Bronchial epithelial cell (primary cell): Measurements from ENCODE around the gene SCARF2. TPM values are rescaled to one million over a fixed set of nuclear protein-coding genes. Genes with fewer than 3 reads are reported as not detected.
A peak's percentile ranks its signal among the peaks of the same experiment; 100 is the strongest.
"Not testable (repeated sequence)": the region's sequence is repeated elsewhere in the genome, so short reads cannot be mapped to it uniquely, and the experiment has no call there.

ENCODE experiments used
- DNase-seq: peaks from one replicate; pipeline ENCODE4 v3.0.0-alpha.2; 2010; ENCODE audit warnings: low read depth
- FAIRE-seq: peaks from 2 replicates; lab custom pipeline; 2011; peaks lifted over from hg19 to GRCh38; lab: Jason Lieb, UNC
- H3K27me3 ChIP-seq: 2 replicates; pipeline ENCODE4 v1.5.1; 2011; ENCODE audit warnings: low read length; ENCODE audit not compliant: control insufficient read depth, insufficient read depth
- H3K36me3 ChIP-seq: 2 replicates; pipeline ENCODE4 v1.5.1; 2011; ENCODE audit warnings: low read length; ENCODE audit not compliant: control insufficient read depth, insufficient read depth
- H3K4me3 ChIP-seq: 2 replicates; pipeline ENCODE4 v1.5.1; 2011; ENCODE audit warnings: mild to moderate bottlenecking, low read depth, low read length, control low read depth
- CTCF ChIP-seq: IDR thresholded peaks from 2 replicates; pipeline ENCODE4 v1.5.1; 2011; ENCODE audit warnings: mild to moderate bottlenecking, moderate library complexity, low read length, control low read depth, inconsistent platforms; ENCODE audit not compliant: insufficient read depth, severe bottlenecking
- total RNA-seq: library from RNA; depleted of rRNA; stranded (reverse); fragments of >200 nt; gene quantifications from 2 replicates; pipeline ENCODE4 v1.2.1, GENCODE V29; 2014

SCARF2 gene
- total RNA-seq, 1 donor from 2014 or later, result 0.53 TPM

DNA sequence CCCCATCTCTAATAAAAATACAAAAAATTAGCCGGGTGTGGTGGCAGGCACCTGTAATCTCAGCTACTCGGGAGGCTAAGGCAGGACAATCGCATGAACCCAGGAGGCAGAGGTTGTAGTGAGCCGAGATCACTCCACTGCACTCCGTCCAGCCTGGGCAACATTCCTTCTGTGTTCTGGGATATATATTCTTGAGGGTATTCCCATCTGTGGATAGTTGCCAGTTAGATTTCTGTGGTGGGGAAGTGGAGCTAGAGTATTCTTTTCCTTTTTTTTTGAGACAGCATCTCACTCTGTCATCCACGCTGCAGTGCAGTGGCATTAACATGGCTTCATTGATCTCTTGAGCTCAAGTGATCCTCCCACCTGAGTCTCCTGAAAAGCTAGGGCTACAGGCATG, 52.8 kb downstream of the SCARF2 start:
- DNase-seq, result no peak
- Histone ChIP-seq H3K36me3 (no peaks in the 10 kb centered on the region), H3K4me3 (no peak overlapping the region), H3K27me3 (no peaks in the 10 kb centered on the region)
- no peak for FAIRE-seq
- TF ChIP-seq CTCF, result no peak

- Histone ChIP-seq H3K36me3 (no peaks in the 10 kb centered on the region), H3K4me3 (no peak overlapping the region), H3K27me3 (no peaks in the 10 kb centered on the region)
- FAIRE-seq (no peak), DNase-seq (no peak)
- TF ChIP-seq CTCF, result no peak
Measured at GRCh38 chr22:20384171-20384570, 53.5 kb downstream of the SCARF2 start.

DNA sequence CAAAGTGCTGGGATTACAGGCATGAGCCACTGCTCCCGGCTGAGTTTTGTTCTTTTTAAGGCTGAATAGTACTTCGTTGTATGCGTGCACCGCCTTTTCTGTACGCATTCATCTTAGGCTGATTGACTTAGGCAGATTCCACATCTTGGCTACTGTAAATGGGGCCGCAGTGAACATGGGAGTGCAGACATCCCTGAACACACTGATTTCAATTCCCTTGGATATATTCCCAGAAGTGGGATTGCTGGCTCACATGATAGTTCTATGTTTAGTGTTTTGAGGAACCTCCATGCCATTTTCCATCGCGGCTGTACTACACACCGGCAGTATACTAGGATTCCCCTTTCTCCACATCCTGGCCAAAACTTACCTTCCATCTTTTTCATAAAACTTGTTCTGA, 54.1 kb downstream of the SCARF2 start:
- Histone ChIP-seq H3K36me3 (no peaks in the 10 kb centered on the region), H3K27me3 (no peaks in the 10 kb centered on the region), H3K4me3 (no peak overlapping the region)
- no peak for TF ChIP-seq CTCF
- DNase-seq, result no peak
- no peak for FAIRE-seq

- FAIRE-seq (no peak), DNase-seq (peak; percentile 61)
- Histone ChIP-seq H3K27me3 (no peaks in the 10 kb centered on the region), H3K36me3 (no peaks in the 10 kb centered on the region), H3K4me3 (no peak overlapping the region)
- no peak for TF ChIP-seq CTCF
Measured at GRCh38 chr22:20380486-20380885, 57.1 kb downstream of the SCARF2 start.

DNA sequence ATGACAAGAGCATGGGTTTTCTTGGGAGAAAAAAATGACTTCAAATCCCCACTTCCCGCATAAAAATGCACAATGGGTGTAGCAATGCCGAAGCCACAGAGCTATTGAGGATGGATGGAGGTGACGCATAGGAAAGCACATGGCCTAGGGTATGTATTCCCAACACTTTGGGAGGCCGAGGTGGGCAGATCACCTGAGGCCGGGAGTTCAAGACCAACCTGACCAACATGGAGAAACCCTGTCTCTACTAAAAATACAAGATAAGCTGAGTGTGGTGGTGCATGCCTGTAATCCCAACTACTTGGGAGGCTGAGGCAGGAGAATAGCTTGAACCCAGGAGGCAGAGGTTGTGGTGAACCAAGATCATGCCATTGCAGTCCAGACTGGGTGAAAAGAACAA, 58.9 kb downstream of the SCARF2 start:
- not testable (repeated sequence) for H3K36me3 ChIP-seq, H3K4me3 ChIP-seq, FAIRE-seq, H3K27me3 ChIP-seq, DNase-seq

- Histone ChIP-seq H3K4me3 (no peak overlapping the region), H3K36me3 (no peaks in the 10 kb centered on the region), H3K27me3 (no peaks in the 10 kb centered on the region)
- TF ChIP-seq CTCF, result no peak
- DNase-seq (no peak), FAIRE-seq (no peak)
Measured at GRCh38 chr22:20378110-20378509, 59.5 kb downstream of the SCARF2 start.

DNA sequence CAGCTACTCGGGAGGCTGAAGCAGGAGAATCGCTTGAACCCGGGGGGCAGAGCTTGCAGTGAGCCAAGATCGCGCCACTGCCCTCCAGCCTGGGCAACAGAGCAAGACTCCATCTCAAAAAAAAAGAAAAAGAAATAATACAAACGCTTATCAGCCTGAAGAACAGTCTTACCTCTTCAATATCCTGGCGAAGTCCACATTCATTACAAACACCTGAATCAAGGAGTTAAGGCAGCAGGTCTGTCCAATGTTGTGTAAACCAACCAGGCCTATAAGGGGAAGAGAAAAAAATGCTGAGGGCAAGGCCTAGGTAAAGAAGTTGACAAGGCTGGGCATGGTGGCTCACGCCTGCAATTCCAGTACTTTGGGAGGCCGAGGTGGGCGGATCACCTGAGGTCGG, 60.6 kb downstream of the SCARF2 start:
- not testable (repeated sequence) for H3K36me3 ChIP-seq, H3K27me3 ChIP-seq, DNase-seq, H3K4me3 ChIP-seq, FAIRE-seq

- not testable (repeated sequence) for FAIRE-seq, H3K27me3 ChIP-seq, H3K4me3 ChIP-seq, H3K36me3 ChIP-seq, DNase-seq
Measured at GRCh38 chr22:20376281-20376680, 61.3 kb downstream of the SCARF2 start.
